KOPT-K1 (cell line): ENCODE data around the gene TBL1X.
A peak's percentile ranks its signal among the peaks of the same experiment; 100 is the strongest.

Source experiments
- H3K27ac ChIP-seq: fragments of 200-600 bp; sonication (generic); 2 replicates; pipeline ENCODE4 v1.5.1; 2016; ENCODE audit warnings: antibody characterized with exemption, mild to moderate bottlenecking, low read depth, low read length; ENCODE audit not compliant: poor library complexity, severe bottlenecking
- H3K36me3 ChIP-seq: fragments of 200-600 bp; sonication (generic); 2 replicates; pipeline ENCODE4 v1.5.1; 2017; ENCODE audit warnings: antibody characterized with exemption, mild to moderate bottlenecking, low read length, moderate library complexity; ENCODE audit not compliant: insufficient read depth
- H3K9me3 ChIP-seq: fragments of 200-600 bp; sonication (generic); 2 replicates; pipeline ENCODE4 v1.5.1; 2017; ENCODE audit warnings: antibody characterized with exemption, low read length, mild to moderate bottlenecking; ENCODE audit not compliant: insufficient read depth, poor library complexity, severe bottlenecking

The TBL1X gene

DNA sequence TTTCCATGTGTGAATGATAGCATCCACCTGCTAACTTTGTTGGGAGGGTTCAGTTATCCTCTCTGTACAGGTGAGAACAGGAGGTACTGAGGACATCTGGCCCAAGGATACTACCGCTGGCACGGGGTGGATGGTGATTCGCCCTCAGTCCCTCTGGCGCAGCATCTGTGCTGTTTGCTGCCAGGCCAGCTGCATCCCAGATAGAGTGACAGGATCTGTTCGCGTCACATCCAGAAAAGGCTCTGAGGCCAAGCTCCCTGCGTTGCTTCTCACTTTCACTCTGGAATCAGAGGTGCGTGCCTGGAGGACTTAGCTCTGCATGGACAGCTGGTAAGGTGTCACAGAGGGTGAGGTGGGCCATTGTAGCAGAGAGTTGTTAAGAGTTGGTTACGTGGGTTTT, 95.4 kb downstream of the TBL1X start:
- Histone ChIP-seq H3K36me3 (no peaks in the 10 kb centered on the region), H3K27ac (no peak overlapping the region), H3K9me3 (no peaks in the 10 kb centered on the region)

DNA sequence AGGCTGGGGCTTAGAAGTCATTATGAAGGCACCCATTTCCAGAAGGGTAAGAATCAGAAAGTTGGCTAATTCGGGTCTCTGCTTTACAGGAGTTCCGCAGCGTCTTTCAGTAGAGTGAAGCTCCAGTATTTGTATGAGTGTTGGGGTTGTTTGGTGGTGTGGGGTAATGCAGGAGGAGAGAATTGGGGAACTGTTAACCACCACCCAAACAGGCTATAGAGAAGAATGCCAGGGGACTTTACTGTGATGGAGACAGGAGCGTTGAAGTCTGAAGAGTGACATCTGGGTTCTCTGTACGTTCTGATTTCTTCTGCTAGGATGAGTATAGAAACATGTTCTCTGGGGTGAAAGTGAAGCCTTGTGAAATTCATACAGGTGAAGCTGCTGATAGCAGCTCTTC, 96.3 kb downstream of the TBL1X start:
- Histone ChIP-seq H3K27ac (no peak overlapping the region), H3K36me3 (no peaks in the 10 kb centered on the region), H3K9me3 (no peaks in the 10 kb centered on the region)

DNA sequence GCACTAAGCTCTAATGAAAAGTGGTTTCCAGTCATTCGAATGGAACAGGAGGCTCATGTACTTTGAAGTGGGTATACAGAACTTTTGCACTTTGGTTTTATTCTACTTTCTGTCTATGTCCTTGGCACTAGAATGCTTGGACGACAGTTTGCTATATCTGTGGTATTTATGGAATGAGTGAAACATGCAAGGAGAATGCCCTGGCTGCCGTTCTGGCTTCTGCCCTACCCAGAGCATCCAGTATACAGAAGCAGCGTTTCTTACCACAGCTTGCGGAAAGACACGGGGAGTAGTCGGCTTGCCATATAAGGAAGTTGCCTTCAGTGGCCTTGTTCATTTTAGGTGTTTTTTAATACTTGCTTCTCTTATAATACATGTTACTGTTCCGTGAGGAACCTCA, 98.0 kb downstream of the TBL1X start:
- H3K9me3 ChIP-seq, result no peaks in the 10 kb centered on the region
- H3K27ac ChIP-seq, result no peak overlapping the region
- H3K36me3 ChIP-seq, result no peaks in the 10 kb centered on the region

DNA sequence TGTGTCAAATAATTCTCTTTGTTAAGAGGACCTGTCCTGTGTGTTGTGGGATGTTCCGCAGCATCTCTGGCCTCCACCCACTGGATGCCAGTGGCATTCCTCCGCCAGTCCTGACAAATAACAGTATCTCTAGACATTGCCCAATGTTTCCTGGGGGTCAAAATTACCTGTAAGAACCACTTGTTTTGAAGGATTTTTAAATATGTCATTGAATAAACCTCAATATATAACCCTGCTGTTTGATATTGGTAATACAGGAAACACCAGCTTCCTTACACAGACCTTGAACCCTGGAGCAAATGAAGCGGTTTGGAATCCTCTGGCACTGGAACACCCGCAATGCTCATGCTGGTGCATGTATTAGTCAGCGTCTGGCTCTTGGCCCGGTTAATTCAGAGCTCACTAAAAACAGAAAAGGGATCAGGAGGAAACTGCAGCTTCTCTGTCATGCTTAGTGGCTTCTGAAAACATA, 101.3 kb downstream of the TBL1X start:
- peak overlapping the region; percentile 41 for H3K27ac ChIP-seq
- H3K9me3 ChIP-seq, result no peaks in the 10 kb centered on the region
- no peaks in the 10 kb centered on the region for H3K36me3 ChIP-seq

DNA sequence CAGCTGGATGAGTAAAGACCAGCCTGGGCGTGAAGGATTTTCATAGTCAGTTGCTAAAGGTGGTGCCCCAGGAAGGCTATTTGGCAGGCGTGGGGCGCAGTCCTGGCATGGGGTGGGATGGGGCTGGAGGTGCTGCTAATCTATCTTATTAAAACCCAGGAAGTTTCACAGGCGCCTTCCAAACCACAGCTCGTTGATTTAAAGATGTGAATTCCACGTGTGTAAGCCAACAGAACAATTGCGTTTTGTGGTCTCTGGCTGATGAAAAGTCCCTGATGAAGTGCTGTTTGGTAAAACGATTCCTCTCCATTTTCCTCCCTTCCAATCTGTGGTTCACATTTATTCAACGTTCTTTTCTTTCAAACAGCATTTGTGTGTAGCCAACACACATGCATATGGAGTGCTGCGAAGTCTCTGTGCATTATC, 105.0 kb downstream of the TBL1X start:
- Histone ChIP-seq H3K36me3 (no peaks in the 10 kb centered on the region), H3K9me3 (no peaks in the 10 kb centered on the region), H3K27ac (peak overlapping the region; percentile 38)

DNA sequence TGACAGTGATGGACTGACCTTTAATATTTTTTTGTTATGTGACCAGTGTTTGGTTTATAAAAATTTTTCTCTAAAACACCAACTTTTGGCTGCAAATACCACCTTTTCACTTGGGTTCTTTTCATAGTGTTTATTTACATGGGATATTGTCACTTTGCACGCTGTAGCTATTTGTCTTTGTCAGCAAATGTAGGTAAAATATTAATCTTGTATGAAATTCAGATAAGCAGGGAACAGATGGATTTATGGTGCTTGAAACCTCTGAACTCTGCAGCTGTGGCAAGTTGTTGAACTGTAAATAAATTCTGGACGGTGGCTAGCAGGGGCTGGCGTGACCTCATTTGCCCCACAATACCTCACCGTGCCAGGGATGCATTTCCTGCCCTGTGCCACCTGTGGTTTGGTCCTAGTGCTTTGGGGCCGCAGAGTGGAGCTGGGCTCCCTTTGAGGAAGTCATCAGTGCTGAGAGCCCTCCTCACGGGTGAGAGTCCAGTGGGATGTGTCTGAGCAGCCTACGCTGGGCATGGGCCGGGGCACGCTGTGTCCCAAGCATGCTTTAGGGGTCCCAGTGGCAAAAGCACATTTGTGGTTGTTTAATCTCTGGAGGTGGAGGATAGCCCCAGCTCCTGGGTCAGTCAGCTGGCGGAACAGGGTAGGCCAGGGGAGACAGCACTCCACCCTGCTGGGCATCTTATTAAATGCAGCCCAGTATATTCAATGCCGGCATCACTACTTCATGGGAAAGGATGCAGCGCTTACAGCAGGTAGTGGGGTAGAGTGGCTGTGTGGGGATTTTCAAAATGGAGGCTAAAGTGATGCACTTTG, 108.6 kb downstream of the TBL1X start:
- Histone ChIP-seq H3K27ac (peak overlapping the region; percentile 34), H3K36me3 (no peaks in the 10 kb centered on the region), H3K9me3 (no peaks in the 10 kb centered on the region)

DNA sequence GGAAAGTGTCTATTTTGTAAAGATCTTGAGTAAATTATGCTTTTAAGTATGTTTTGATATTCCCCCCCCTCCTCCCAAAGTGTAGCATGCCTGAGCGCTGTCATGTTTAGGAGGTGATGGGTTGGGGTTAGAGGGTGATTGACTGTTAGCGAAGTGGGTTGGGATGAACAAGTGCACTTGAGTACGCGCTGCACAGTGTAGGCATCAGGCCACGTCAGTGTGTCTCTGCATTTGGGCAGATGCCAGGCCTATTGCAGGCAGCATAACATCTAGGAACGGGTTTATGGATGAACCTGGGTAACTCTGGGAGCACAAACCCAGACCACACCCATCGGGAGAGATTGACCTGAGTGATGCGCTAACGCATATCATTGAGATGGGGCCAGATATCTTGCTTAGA, 111.2 kb downstream of the TBL1X start:
- H3K36me3 ChIP-seq, result no peaks in the 10 kb centered on the region
- no peaks in the 10 kb centered on the region for H3K9me3 ChIP-seq

DNA sequence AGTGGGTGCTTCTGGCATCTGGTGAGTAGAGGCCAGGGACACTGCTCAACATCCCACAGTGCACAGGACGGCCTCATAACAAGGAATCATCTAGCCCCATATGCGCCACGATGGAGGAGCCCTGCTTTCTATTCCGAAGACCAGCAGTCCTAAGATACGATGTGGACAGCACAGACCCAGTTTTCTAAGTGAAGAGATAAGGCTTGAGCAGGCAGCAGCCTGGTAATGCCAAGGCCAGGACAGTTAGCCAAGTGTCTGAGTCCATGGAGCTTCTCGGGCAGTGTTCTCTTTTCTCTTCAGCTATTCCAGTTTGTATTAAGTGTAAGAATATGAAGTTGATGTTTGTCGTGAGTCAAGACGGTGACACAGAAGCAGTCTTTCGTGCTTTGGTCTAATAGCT, 112.7 kb downstream of the TBL1X start:
- no peaks in the 10 kb centered on the region for H3K9me3 ChIP-seq

More for the DNA sequence above, 111.2 kb downstream of the TBL1X start:
- H3K27ac ChIP-seq, result no peak overlapping the region

DNA sequence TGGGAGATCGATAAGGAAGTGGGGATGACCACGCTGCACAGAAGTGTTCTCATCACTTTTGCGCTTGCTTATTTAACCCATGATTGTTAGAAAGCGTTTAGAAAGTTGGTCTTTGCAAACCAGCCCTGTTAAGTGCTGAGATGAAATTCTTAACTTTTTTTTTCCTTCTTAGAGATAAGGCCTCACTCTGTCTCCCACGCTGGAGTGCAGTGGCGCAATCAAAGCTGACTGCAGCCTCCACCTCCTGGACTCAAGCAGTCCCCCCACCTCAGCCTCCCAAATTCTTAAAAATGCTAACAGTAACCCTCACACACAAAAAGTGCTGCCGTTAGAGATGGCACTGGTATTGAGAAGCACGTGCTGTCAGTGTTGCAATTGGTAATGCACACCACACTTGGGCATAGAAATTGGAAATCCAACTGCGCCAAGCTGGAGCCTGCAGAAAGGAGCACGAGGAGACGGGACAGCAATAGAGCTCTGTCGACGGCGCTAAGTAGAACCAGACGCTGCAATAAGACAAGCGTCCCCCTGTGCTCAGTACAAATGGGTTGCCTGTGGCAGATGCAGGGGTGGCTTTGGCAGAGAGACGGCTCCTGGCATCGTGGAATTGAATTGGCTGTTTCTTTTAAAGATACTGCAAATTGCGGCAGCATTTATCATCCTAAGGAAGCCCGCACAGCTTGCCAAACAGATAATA, 113.4 kb downstream of the TBL1X start:
- H3K36me3 ChIP-seq, result no peaks in the 10 kb centered on the region
- H3K27ac ChIP-seq, result no peak overlapping the region
- no peaks in the 10 kb centered on the region for H3K9me3 ChIP-seq

More for the DNA sequence above, 112.7 kb downstream of the TBL1X start:
- H3K27ac ChIP-seq, result no peak overlapping the region
- H3K36me3 ChIP-seq, result no peaks in the 10 kb centered on the region

DNA sequence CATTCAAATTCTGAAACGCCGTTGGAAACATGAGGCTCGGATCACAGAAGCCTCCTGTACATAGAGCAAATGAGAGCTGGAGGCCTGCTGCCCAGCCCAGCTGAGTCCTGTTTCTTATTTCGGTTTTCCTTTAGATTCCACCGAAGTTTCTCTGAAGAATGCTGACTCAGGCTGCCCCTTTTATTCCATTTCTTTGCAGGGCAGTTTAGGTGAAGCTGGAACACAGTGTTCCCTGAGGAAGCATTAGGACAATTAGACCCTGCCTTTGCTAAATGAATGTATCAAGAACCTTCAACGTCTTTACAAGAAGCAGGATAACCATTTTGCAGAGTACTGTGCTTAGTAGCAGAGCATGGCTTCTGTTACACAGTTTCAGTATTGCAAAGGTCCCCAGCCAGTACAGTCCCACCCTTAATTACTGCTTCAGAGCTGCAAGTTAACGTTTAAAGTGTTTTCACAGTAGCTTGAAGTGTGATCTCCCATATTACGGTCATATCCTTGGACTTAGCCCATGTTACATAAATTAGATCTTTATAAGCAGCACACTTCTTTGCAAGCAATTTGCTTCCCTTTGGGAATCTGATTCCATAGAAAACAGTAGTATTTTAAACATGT, 117.0 kb downstream of the TBL1X start:
- Histone ChIP-seq H3K27ac (no peak overlapping the region), H3K36me3 (no peaks in the 10 kb centered on the region), H3K9me3 (no peaks in the 10 kb centered on the region)

DNA sequence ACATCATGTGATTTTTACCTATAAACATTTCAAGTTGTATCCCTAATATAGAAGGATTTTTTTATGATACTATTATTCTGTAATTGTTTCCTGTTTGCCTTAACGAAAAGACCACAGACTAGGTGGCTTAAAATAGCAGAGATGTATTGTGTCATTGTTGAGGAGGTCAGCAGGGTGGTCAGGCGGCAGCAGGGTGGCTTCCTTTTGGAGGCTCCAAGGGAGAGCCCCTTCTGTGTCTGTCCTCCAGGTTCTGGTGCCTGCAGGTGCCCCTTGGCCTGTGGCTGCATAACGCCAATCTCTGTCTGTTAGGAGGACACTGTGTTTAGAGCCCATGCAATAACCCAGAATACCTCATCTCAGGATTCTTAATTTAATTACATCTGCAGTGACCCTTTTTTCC, 118.1 kb downstream of the TBL1X start:
- H3K27ac ChIP-seq, result no peak overlapping the region
- H3K9me3 ChIP-seq, result no peaks in the 10 kb centered on the region
- H3K36me3 ChIP-seq, result no peaks in the 10 kb centered on the region

DNA sequence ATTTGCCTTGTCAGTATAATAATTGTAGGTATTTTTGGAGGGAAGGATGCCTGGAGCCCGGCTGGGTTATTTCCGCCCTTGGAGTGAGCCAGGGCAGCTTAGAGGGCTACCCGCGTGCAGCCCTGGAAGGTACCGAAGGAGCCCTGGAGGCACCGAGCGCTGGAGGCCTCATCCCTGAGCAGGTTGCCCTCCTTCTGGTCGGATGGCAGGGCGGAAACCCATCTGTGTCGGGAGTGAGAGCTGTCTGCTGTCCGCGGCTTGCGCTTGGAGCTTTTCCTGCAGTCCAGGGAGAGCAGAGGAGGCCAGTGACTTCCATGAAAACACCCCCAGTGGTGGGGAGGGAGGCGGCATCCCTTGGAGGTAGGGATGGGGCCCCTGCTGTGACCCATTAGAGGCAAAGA, 122.1 kb downstream of the TBL1X start:
- Histone ChIP-seq H3K27ac (no peak overlapping the region), H3K36me3 (no peaks in the 10 kb centered on the region)

DNA sequence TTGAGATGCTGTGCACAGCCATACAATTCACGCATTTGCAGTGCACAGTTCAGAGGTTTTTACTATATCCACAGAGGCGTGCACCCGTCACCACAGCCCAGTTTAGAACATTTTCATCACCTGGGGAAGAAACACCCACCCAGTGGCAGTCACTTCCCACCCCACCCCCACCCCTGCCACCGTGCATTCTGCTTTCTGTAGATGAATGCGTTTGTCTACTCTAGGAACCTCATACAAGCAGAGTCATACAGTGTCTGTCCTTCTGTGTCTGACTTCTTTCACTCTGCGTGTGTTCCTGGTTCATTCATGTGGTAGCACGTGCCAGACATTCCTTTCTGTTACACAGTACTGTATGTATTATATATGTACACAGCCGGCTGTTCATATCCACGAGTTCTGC, 122.8 kb downstream of the TBL1X start:
- Histone ChIP-seq H3K9me3 (peaks cover 18% of the 10 kb centered on the region), H3K27ac (no peak overlapping the region), H3K36me3 (no peaks in the 10 kb centered on the region)

More for the DNA sequence above, 122.1 kb downstream of the TBL1X start:
- H3K9me3 ChIP-seq, result peaks cover 12% of the 10 kb centered on the region

DNA sequence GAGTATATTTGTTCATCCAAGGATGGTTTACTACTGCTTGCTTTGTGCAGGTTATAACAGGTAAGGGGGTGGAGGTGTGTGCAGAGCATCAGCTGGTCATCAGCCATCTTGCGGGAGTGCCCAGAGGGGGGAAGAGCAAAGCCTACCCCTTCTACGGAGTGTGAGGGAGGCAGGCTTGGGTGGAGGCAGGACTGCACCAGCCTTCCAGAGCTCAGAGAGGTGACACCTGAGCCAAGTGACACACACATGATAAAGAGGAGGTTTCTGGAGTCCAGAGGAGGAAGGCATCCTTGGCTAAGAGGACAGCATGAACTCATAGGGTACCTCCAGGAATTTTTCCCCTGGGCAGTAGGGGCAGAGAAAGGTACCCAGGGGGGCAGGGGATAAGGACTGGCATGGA, 126.6 kb downstream of the TBL1X start:
- H3K36me3 ChIP-seq, result no peaks in the 10 kb centered on the region
- no peak overlapping the region for H3K27ac ChIP-seq
- H3K9me3 ChIP-seq, result peaks cover 18% of the 10 kb centered on the region

DNA sequence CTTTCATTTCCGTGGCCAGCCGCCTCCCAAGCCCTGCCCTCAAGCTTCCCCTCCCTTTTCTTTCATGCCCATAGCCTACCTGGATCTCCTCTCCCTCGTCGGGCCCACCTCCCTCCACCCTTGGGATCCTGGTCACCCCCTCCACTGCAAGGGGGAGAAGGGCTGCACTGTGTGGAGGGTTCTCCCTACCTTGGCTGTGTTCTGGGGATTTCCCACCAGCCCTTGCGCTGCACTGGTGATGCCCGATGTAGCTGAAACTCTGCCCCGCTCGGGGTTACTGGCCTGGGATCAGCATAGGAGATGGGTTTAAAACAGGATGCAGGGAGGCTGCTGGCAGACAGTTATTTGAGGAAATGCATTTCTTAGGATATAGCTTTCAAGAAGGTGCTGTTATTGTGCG, 128.9 kb downstream of the TBL1X start:
- H3K36me3 ChIP-seq, result no peaks in the 10 kb centered on the region
- H3K27ac ChIP-seq, result no peak overlapping the region
- peaks cover 18% of the 10 kb centered on the region for H3K9me3 ChIP-seq
